H1 (cell line): ENCODE data around the gene NDFIP2. TPM values are rescaled to one million over a fixed set of nuclear protein-coding genes. Genes with fewer than 3 reads are reported as not detected.

Experiments
- CTCF ChIA-PET: fragments of 300-600 bp; sonication (Branson Sonifier 250); formaldehyde crosslinking; loops from one replicate; lab custom pipeline; 2021; ENCODE audit not compliant: partially characterized antibody; lab: Charles Lee
- POLR2A ChIA-PET: fragments of 300-600 bp; sonication (Branson Sonifier 250); formaldehyde crosslinking; loops from one replicate; lab custom pipeline; 2021; ENCODE audit warnings: inconsistent platforms; ENCODE audit not compliant: partially characterized antibody; lab: Charles Lee
- DNase-seq, 2 experiments: peaks; one replicate each; pipeline versions ENCODE4 v3.0.0 to v3.0.0-alpha.2; 2010 to 2022; ENCODE audit warnings: low spot score in 2 of 2, low read depth in 1 of 2, mixed read lengths in 1 of 2
- FAIRE-seq: peaks from 2 replicates; lab custom pipeline; 2011; peaks lifted over from hg19 to GRCh38; lab: Jason Lieb, UNC
- H2AFZ ChIP-seq: 2 replicates; pipeline ENCODE4 v1.8.1; 2012; ENCODE audit warnings: low read length, inconsistent platforms
- H2AK5ac ChIP-seq: 2 replicates; pipeline ENCODE4 v1.6.1; 2013; ENCODE audit warnings: low read depth, low read length
- H2BK120ac ChIP-seq: replicated peaks from 2 replicates; pipeline ENCODE3; 2013; ENCODE audit warnings: low read depth, low read length, inconsistent platforms
- H2BK12ac ChIP-seq: 2 replicates; pipeline ENCODE4 v1.6.1; 2013; ENCODE audit warnings: low read depth, low read length
- H2BK15ac ChIP-seq: 2 replicates; pipeline ENCODE4 v1.6.1; 2013; ENCODE audit warnings: low read length
- H2BK20ac ChIP-seq: 2 replicates; pipeline ENCODE4 v1.6.1; 2013; ENCODE audit warnings: low read length
- H2BK5ac ChIP-seq: 2 replicates; pipeline ENCODE4 v1.6.1; 2013; ENCODE audit warnings: low read depth, low read length
- H3K14ac ChIP-seq: 2 replicates; pipeline ENCODE4 v1.6.1; 2013; ENCODE audit warnings: inconsistent platforms; ENCODE audit not compliant: insufficient read length
- H3K18ac ChIP-seq: 2 replicates; pipeline ENCODE4 v1.6.1; 2013; ENCODE audit warnings: low read length; ENCODE audit errors: extremely low read depth
- H3K23ac ChIP-seq: 2 replicates; pipeline ENCODE4 v1.6.1; 2013; ENCODE audit warnings: inconsistent platforms; ENCODE audit not compliant: insufficient read length
- H3K23me2 ChIP-seq: 2 replicates; pipeline ENCODE4 v1.6.1; 2013; ENCODE audit warnings: low read depth, low read length
- H3K27ac ChIP-seq: 2 replicates; pipeline ENCODE4 v1.6.1; 2011; ENCODE audit warnings: low read depth, low read length, inconsistent platforms
- H3K27me3 ChIP-seq, 4 experiments: replicated peaks in 1 of 4; 1 replicate in 1 of 4; 2 replicates in 3 of 4; pipeline versions ENCODE4 v1.6.1 to v1.8.1; 2011 to 2013; ENCODE audit warnings: low read length in 3 of 4, mild to moderate bottlenecking in 3 of 4, inconsistent platforms in 2 of 4, mixed read lengths in 2 of 4, moderate library complexity in 1 of 4; ENCODE audit not compliant: control insufficient read depth in 3 of 4, insufficient read depth in 3 of 4; ENCODE audit errors: extremely low read depth in 1 of 4
- H3K36me3 ChIP-seq, 4 experiments: 2 replicates each; pipeline versions ENCODE4 v1.6.1 to v1.8.1; 2011 to 2013; ENCODE audit warnings: mild to moderate bottlenecking in 4 of 4, low read length in 3 of 4, moderate library complexity in 2 of 4, control low read depth in 1 of 4, inconsistent platforms in 1 of 4; ENCODE audit not compliant: insufficient read depth in 4 of 4, control insufficient read depth in 2 of 4
- H3K4ac ChIP-seq: replicated peaks from 2 replicates; pipeline ENCODE3; 2013; ENCODE audit warnings: low read length, low read depth, mixed read lengths, inconsistent platforms; ENCODE audit not compliant: insufficient read length
- H3K4me1 ChIP-seq, 4 experiments: replicated peaks in 1 of 4; 1 replicate in 1 of 4; 2 replicates in 3 of 4; pipeline versions ENCODE4 v1.6.1 to v1.8.1; 2011 to 2013; ENCODE audit warnings: low read length in 3 of 4, inconsistent platforms in 2 of 4, mixed read lengths in 1 of 4; ENCODE audit not compliant: insufficient read depth in 4 of 4, control insufficient read depth in 3 of 4
- H3K4me2 ChIP-seq, 2 experiments: 2 replicates each; pipeline versions ENCODE4 v1.6.1 to v1.8.1; 2011 to 2013; ENCODE audit warnings: low read depth in 2 of 2, low read length in 2 of 2, control low read depth in 1 of 2, inconsistent platforms in 1 of 2, mild to moderate bottlenecking in 1 of 2; ENCODE audit not compliant: insufficient read depth in 1 of 2
- H3K4me3 ChIP-seq, 4 experiments: fragments of 200-600, 300-600 bp in 1 of 4; sonication (generic), shearing (Covaris generic), sonication (Bioruptor Twin) in 1 of 4; 2 replicates each; pipeline versions ENCODE4 v1.5.1 to v1.8.1; 2011 to 2016; ENCODE audit warnings: low read length in 4 of 4, low read depth in 3 of 4, control low read depth in 2 of 4, inconsistent platforms in 2 of 4, mild to moderate bottlenecking in 2 of 4, mixed read lengths in 1 of 4, moderate library complexity in 1 of 4; ENCODE audit not compliant: insufficient read depth in 2 of 4; ENCODE audit errors: extremely low read depth in 1 of 4
- H3K56ac ChIP-seq: replicated peaks from 2 replicates; pipeline ENCODE3; 2013; ENCODE audit warnings: low read depth, mild to moderate bottlenecking, mixed read lengths, low read length, inconsistent platforms; ENCODE audit not compliant: insufficient read length
- H3K79me1 ChIP-seq: 2 replicates; pipeline ENCODE4 v1.6.1; 2013; ENCODE audit warnings: low read depth, low read length, control low read depth
- H3K79me2 ChIP-seq, 2 experiments: 2 replicates each; pipeline versions ENCODE4 v1.6.1 to v1.8.1; 2012 to 2013; ENCODE audit warnings: low read length in 2 of 2, mild to moderate bottlenecking in 2 of 2, inconsistent platforms in 1 of 2; ENCODE audit not compliant: insufficient read depth in 2 of 2, control insufficient read depth in 1 of 2
- H3K9ac ChIP-seq, 4 experiments: replicated peaks in 1 of 4; 1 replicate in 1 of 4; 2 replicates in 3 of 4; pipeline versions ENCODE4 v1.6.1 to v1.8.1; 2011 to 2013; ENCODE audit warnings: low read depth in 3 of 4, low read length in 3 of 4, control low read depth in 2 of 4, mild to moderate bottlenecking in 2 of 4, moderate library complexity in 2 of 4, inconsistent platforms in 1 of 4; ENCODE audit errors: extremely low read depth in 1 of 4
- H3K9me3 ChIP-seq, 2 experiments: 2 replicates each; pipeline versions ENCODE4 v1.6.1 to v1.8.1; 2012 to 2013; ENCODE audit warnings: mild to moderate bottlenecking in 2 of 2, moderate library complexity in 2 of 2, control low read depth in 1 of 2, inconsistent platforms in 1 of 2, low read depth in 1 of 2, low read length in 1 of 2, mixed read lengths in 1 of 2; ENCODE audit not compliant: insufficient read depth in 2 of 2
- H4K20me1 ChIP-seq, 2 experiments: replicated peaks in 1 of 2; 2 replicates each; pipeline versions ENCODE3 to v1.8.1; 2011 to 2013; ENCODE audit warnings: inconsistent platforms in 2 of 2, low read length in 2 of 2, mild to moderate bottlenecking in 1 of 2; ENCODE audit not compliant: insufficient read depth in 2 of 2, control insufficient read depth in 1 of 2
- H4K5ac ChIP-seq: 2 replicates; pipeline ENCODE4 v1.6.1; 2013; ENCODE audit warnings: low read length, low read depth, mixed read lengths, inconsistent platforms; ENCODE audit not compliant: insufficient read length
- H4K8ac ChIP-seq: 2 replicates; pipeline ENCODE4 v1.8.0; 2013; ENCODE audit warnings: mild to moderate bottlenecking, moderate library complexity, low read length, inconsistent platforms; ENCODE audit not compliant: insufficient read depth; ENCODE audit errors: extremely low read depth
- H4K91ac ChIP-seq: replicated peaks from 2 replicates; pipeline ENCODE3; 2013; ENCODE audit warnings: low read length, mixed read lengths, inconsistent platforms; ENCODE audit not compliant: insufficient read length
- BCL11A ChIP-seq, 2 experiments: IDR thresholded peaks; one replicate each; pipeline ENCODE4 v1.6.1; 2011; ENCODE audit warnings: low read depth in 2 of 2, low read length in 2 of 2, mild to moderate bottlenecking in 2 of 2
- EP300 ChIP-seq, 2 experiments: IDR thresholded peaks; 1 replicate in 1 of 2; 2 replicates in 1 of 2; pipeline ENCODE4 v1.6.1; 2011 to 2012; ENCODE audit warnings: low read depth in 2 of 2, low read length in 2 of 2, mild to moderate bottlenecking in 2 of 2, borderline replicate concordance in 1 of 2, inconsistent platforms in 1 of 2, moderate library complexity in 1 of 2
- EZH2 ChIP-seq: fragments of 200-600 bp; sonication (generic); IDR thresholded peaks from 2 replicates; pipeline ENCODE4 v1.7.1; 2012; ENCODE audit warnings: low read depth, mild to moderate bottlenecking, moderate library complexity, low read length, inconsistent platforms; ENCODE audit not compliant: severe bottlenecking
- HDAC2 ChIP-seq, 2 experiments: fragments of 300-600 bp in 1 of 2; sonication (generic) in 1 of 2; IDR thresholded peaks; 2 replicates each; pipeline ENCODE4 v1.6.1; 2011 to 2012; ENCODE audit warnings: low read depth in 2 of 2, low read length in 2 of 2, mild to moderate bottlenecking in 2 of 2, moderate library complexity in 2 of 2, borderline replicate concordance in 1 of 2, inconsistent platforms in 1 of 2
- POU5F1 ChIP-seq: IDR thresholded peaks from 2 replicates; pipeline ENCODE4 v1.6.1; 2011; ENCODE audit warnings: low read depth, mild to moderate bottlenecking, low read length, moderate library complexity
- SAP30 ChIP-seq: fragments of 300-600 bp; sonication (generic); IDR thresholded peaks from 2 replicates; pipeline ENCODE4 v1.7.1; 2012; ENCODE audit warnings: low read length, moderate library complexity, mild to moderate bottlenecking, inconsistent platforms; ENCODE audit not compliant: insufficient read depth, insufficient replicate concordance
- SIN3A ChIP-seq, 2 experiments: IDR thresholded peaks in 1 of 2; conservative IDR thresholded peaks in 1 of 2; 2 replicates each; pipeline ENCODE4 v1.6.1; 2011 to 2012; ENCODE audit warnings: low read length in 2 of 2, improper control_type of control experiment in 1 of 2, low read depth in 1 of 2, mild to moderate bottlenecking in 1 of 2
- polyA plus RNA-seq, 7 experiments: library from polyadenylated mRNA; depleted of rRNA in 3 of 7; stranded (reverse) in 5 of 7; unstranded in 2 of 7; fragments of >200 nt in 5 of 7; fragments of 200-250 nt in 2 of 7; gene quantifications; 1 replicate in 5 of 7; 2 replicates in 1 of 7; 4 replicates in 1 of 7; pipeline versions ENCODE4 v1.2.1 to v1.2.3, GENCODE V29; 2011 to 2013; ENCODE audit warnings: missing spikeins in 2 of 7, mixed read lengths in 2 of 7
- total RNA-seq: library from RNA; stranded (reverse); fragmentation: NEBNext Ultra II Directional; extraction: Animal tissue kit (Norgen Biotek cat#: 25700); gene quantifications from 2 replicates; pipeline ENCODE4 v1.2.1, GENCODE V29; 2021
- TF ChIP-seq, protein P1 (sequence below): IDR thresholded peaks from 2 replicates; pipeline ENCODE4 v1.6.1; 2011; ENCODE audit warnings: low read length, improper control_type of control experiment

Gene NDFIP2
- total and polyA plus RNA-seq, 2 of the 8 experiments (the other 6 are each of a cell fraction or from before 2014, with no cell fraction given), result 11.1 to 32.9 TPM

GRCh38 chr13:79503473-79504017 is 22.6 kb downstream of the NDFIP2 start:
- Histone ChIP-seq H2BK20ac (no peak overlapping the region), H3K27me3 (no peaks in the 10 kb centered on the region), H3K4me1 (no peaks in the 10 kb centered on the region), H4K8ac (no peak overlapping the region), H3K23me2 (no peaks in the 10 kb centered on the region), H3K18ac (no peak overlapping the region), H3K79me2 (peaks cover 0 to 42% of the 10 kb centered on the region in 2 experiments; a peak in 3 of 4 replicates), H2BK15ac (no peak overlapping the region), H3K4ac (no peak overlapping the region), H3K9ac (no peak overlapping the region), H3K23ac (no peak overlapping the region), H3K79me1 (no peaks in the 10 kb centered on the region), H3K4me2 (no peak overlapping the region), H3K9me3 (no peaks in the 10 kb centered on the region), H3K27ac (no peak overlapping the region), H3K36me3 (no peaks in the 10 kb centered on the region), H2BK12ac (no peak overlapping the region), H3K4me3 (no peak overlapping the region), H2BK120ac (no peak overlapping the region), H2BK5ac (no peak overlapping the region), H3K14ac (no peak overlapping the region), H4K91ac (no peak overlapping the region), H4K20me1 (no peaks in the 10 kb centered on the region), H4K5ac (no peak overlapping the region), H2AK5ac (no peak overlapping the region), H3K56ac (no peak overlapping the region), H2AFZ (no peak overlapping the region)
- TF ChIP-seq SIN3A (conservative IDR thresholded peaks at IDR 0.05 in 1 of 2, IDR thresholded peaks at IDR 0.05 in 1 of 2; ENCODE audit: low read depth in 1 of 2, low read length in 2 of 2) (no peak), EZH2 (no peak), SAP30 (no peak), EP300 (IDR thresholded peaks at IDR 0.05; ENCODE audit: borderline replicate concordance in 1 of 2, low read depth in 2 of 2, low read length in 2 of 2) (no peak), POU5F1 (no peak), BCL11A (IDR thresholded peaks at IDR 0.05; ENCODE audit: low read depth in 2 of 2, low read length in 2 of 2) (no peak), HDAC2 (IDR thresholded peaks at IDR 0.05; ENCODE audit: borderline replicate concordance in 1 of 2, low read depth in 2 of 2, low read length in 2 of 2) (no peak)
- TF ChIP-seq, protein P1, sequence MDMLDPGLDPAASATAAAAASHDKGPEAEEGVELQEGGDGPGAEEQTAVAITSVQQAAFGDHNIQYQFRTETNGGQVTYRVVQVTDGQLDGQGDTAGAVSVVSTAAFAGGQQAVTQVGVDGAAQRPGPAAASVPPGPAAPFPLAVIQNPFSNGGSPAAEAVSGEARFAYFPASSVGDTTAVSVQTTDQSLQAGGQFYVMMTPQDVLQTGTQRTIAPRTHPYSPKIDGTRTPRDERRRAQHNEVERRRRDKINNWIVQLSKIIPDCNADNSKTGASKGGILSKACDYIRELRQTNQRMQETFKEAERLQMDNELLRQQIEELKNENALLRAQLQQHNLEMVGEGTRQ, result no peak
- POLR2A ChIA-PET, result no interaction called here
- CTCF ChIA-PET, result interaction anchor here (1.3 kb wide), 1 partner anchor 11 kb away, joined by 4 read pairs; no protein-coding TSS in a partner anchor
- DNase-seq, result no peak
- no peak for FAIRE-seq
